Astrocyte of the spinal cord (primary cell): Measurements from ENCODE around the gene RSBN1.
A peak's percentile ranks its signal among the peaks of the same experiment; 100 is the strongest.

Source experiments
- DNase-seq: peaks from one replicate; pipeline ENCODE4 v3.0.0; 2011; ENCODE audit warnings: low read depth, low spot score
- H3K4me3 ChIP-seq: 2 replicates; pipeline ENCODE4 v1.5.1; 2011; ENCODE audit warnings: low read depth, mild to moderate bottlenecking, low read length, moderate library complexity
- CTCF ChIP-seq: IDR thresholded peaks from 2 replicates; pipeline ENCODE4 v1.5.1; 2012; ENCODE audit warnings: low read depth, mild to moderate bottlenecking, low read length, inconsistent platforms
- in situ Hi-C: cut with HindIII; loops from 2 replicates; pipeline ENCODE4 v1.10.0; 2017; ENCODE audit warnings: low sequenced_read_pairs

The RSBN1 gene

GRCh38 chr1:113751114-113751513 is 61.2 kb downstream of the RSBN1 start:
- in situ Hi-C loops: no loop called here
- H3K4me3 ChIP-seq: no peak overlapping the region
- DNase-seq: no peak
- TF ChIP-seq CTCF: no peak

GRCh38 chr1:113749402-113749801 is 62.9 kb downstream of the RSBN1 start:
- H3K4me3 ChIP-seq: no peak overlapping the region
- DNase-seq: no peak
- in situ Hi-C loops: no loop called here
- no peak for TF ChIP-seq CTCF

- H3K4me3 ChIP-seq: no peak overlapping the region
- no peak for TF ChIP-seq CTCF
- peak; percentile 12 for DNase-seq
- in situ Hi-C loops: no loop called here
These were observed 64.9 kb downstream of the RSBN1 start for GRCh38 chr1:113747376-113747775.

- in situ Hi-C loops: no loop called here
- H3K4me3 ChIP-seq: no peak overlapping the region
- TF ChIP-seq CTCF: no peak
- DNase-seq: no peak
These were observed 66.9 kb downstream of the RSBN1 start for GRCh38 chr1:113745425-113745824.

GRCh38 chr1:113744114-113744513 is 68.2 kb downstream of the RSBN1 start:
- no peak for DNase-seq
- no peak for TF ChIP-seq CTCF
- in situ Hi-C loops: no loop called here
- H3K4me3 ChIP-seq: no peak overlapping the region

- H3K4me3 ChIP-seq: no peak overlapping the region
- in situ Hi-C loops: no loop called here
- DNase-seq: no peak
These were observed 69.8 kb downstream of the RSBN1 start for GRCh38 chr1:113742515-113742914.

More at GRCh38 chr1:113742515-113742914, 69.8 kb downstream of the RSBN1 start:
- no peak for TF ChIP-seq CTCF
